Lower leg skin (tissue), 3 donors: ENCODE measurements around the gene LRRC75B.

Experiments used
- POLR2A ChIP-seq, 2 donors: fragments of 450-650 bp; IDR thresholded peaks; one replicate each; pipeline ENCODE4 v1.6.1; 2016 to 2017; ENCODE audit warnings: antibody characterized with exemption in 2 of 2, mild to moderate bottlenecking in 1 of 2, moderate library complexity in 1 of 2
- TF ChIP-seq, protein P1 (sequence below), 3 donors: fragments of 450-650 bp; IDR thresholded peaks; one replicate each; pipeline ENCODE4 v1.5.1; 2016; ENCODE audit warnings: antibody characterized with exemption in 3 of 3, mild to moderate bottlenecking in 3 of 3, moderate library complexity in 2 of 3

GRCh38 chr22:24588381-24588756 is 4.5 kb downstream of the LRRC75B start:
- TF ChIP-seq, protein P1, sequence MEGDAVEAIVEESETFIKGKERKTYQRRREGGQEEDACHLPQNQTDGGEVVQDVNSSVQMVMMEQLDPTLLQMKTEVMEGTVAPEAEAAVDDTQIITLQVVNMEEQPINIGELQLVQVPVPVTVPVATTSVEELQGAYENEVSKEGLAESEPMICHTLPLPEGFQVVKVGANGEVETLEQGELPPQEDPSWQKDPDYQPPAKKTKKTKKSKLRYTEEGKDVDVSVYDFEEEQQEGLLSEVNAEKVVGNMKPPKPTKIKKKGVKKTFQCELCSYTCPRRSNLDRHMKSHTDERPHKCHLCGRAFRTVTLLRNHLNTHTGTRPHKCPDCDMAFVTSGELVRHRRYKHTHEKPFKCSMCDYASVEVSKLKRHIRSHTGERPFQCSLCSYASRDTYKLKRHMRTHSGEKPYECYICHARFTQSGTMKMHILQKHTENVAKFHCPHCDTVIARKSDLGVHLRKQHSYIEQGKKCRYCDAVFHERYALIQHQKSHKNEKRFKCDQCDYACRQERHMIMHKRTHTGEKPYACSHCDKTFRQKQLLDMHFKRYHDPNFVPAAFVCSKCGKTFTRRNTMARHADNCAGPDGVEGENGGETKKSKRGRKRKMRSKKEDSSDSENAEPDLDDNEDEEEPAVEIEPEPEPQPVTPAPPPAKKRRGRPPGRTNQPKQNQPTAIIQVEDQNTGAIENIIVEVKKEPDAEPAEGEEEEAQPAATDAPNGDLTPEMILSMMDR (IDR thresholded peaks at IDR 0.05), result no peak
- TF ChIP-seq POLR2A (IDR thresholded peaks at IDR 0.05), result no peak
